H1 (cell line): Measurements from ENCODE around the gene MAGI2. TPM values are rescaled to one million over a fixed set of nuclear protein-coding genes. Genes with fewer than 3 reads are reported as not detected.

Experiments
- CTCF ChIA-PET: fragments of 300-600 bp; sonication (Branson Sonifier 250); formaldehyde crosslinking; loops from one replicate; lab custom pipeline; 2021; ENCODE audit not compliant: partially characterized antibody; lab: Charles Lee
- POLR2A ChIA-PET: fragments of 300-600 bp; sonication (Branson Sonifier 250); formaldehyde crosslinking; loops from one replicate; lab custom pipeline; 2021; ENCODE audit warnings: inconsistent platforms; ENCODE audit not compliant: partially characterized antibody; lab: Charles Lee
- DNase-seq, 2 experiments: peaks; one replicate each; pipeline versions ENCODE4 v3.0.0 to v3.0.0-alpha.2; 2010 to 2022; ENCODE audit warnings: low spot score in 2 of 2, low read depth in 1 of 2, mixed read lengths in 1 of 2
- FAIRE-seq: peaks from 2 replicates; lab custom pipeline; 2011; peaks lifted over from hg19 to GRCh38; lab: Jason Lieb, UNC
- H2AFZ ChIP-seq: 2 replicates; pipeline ENCODE4 v1.8.1; 2012; ENCODE audit warnings: low read length, inconsistent platforms
- H2AK5ac ChIP-seq: 2 replicates; pipeline ENCODE4 v1.6.1; 2013; ENCODE audit warnings: low read depth, low read length
- H2BK120ac ChIP-seq: replicated peaks from 2 replicates; pipeline ENCODE3; 2013; ENCODE audit warnings: low read depth, low read length, inconsistent platforms
- H2BK12ac ChIP-seq: 2 replicates; pipeline ENCODE4 v1.6.1; 2013; ENCODE audit warnings: low read depth, low read length
- H2BK15ac ChIP-seq: 2 replicates; pipeline ENCODE4 v1.6.1; 2013; ENCODE audit warnings: low read length
- H2BK20ac ChIP-seq: 2 replicates; pipeline ENCODE4 v1.6.1; 2013; ENCODE audit warnings: low read length
- H2BK5ac ChIP-seq: 2 replicates; pipeline ENCODE4 v1.6.1; 2013; ENCODE audit warnings: low read depth, low read length
- H3K14ac ChIP-seq: 2 replicates; pipeline ENCODE4 v1.6.1; 2013; ENCODE audit warnings: inconsistent platforms; ENCODE audit not compliant: insufficient read length
- H3K18ac ChIP-seq: 2 replicates; pipeline ENCODE4 v1.6.1; 2013; ENCODE audit warnings: low read length; ENCODE audit errors: extremely low read depth
- H3K23ac ChIP-seq: 2 replicates; pipeline ENCODE4 v1.6.1; 2013; ENCODE audit warnings: inconsistent platforms; ENCODE audit not compliant: insufficient read length
- H3K23me2 ChIP-seq: 2 replicates; pipeline ENCODE4 v1.6.1; 2013; ENCODE audit warnings: low read depth, low read length
- H3K27ac ChIP-seq: 2 replicates; pipeline ENCODE4 v1.6.1; 2011; ENCODE audit warnings: low read depth, low read length, inconsistent platforms
- H3K27me3 ChIP-seq, 4 experiments: replicated peaks in 1 of 4; 1 replicate in 1 of 4; 2 replicates in 3 of 4; pipeline versions ENCODE4 v1.6.1 to v1.8.1; 2011 to 2013; ENCODE audit warnings: low read length in 3 of 4, mild to moderate bottlenecking in 3 of 4, inconsistent platforms in 2 of 4, mixed read lengths in 2 of 4, moderate library complexity in 1 of 4; ENCODE audit not compliant: control insufficient read depth in 3 of 4, insufficient read depth in 3 of 4; ENCODE audit errors: extremely low read depth in 1 of 4
- H3K36me3 ChIP-seq, 4 experiments: 2 replicates each; pipeline versions ENCODE4 v1.6.1 to v1.8.1; 2011 to 2013; ENCODE audit warnings: mild to moderate bottlenecking in 4 of 4, low read length in 3 of 4, moderate library complexity in 2 of 4, control low read depth in 1 of 4, inconsistent platforms in 1 of 4; ENCODE audit not compliant: insufficient read depth in 4 of 4, control insufficient read depth in 2 of 4
- H3K4ac ChIP-seq: replicated peaks from 2 replicates; pipeline ENCODE3; 2013; ENCODE audit warnings: low read length, low read depth, mixed read lengths, inconsistent platforms; ENCODE audit not compliant: insufficient read length
- H3K4me1 ChIP-seq, 4 experiments: replicated peaks in 1 of 4; 1 replicate in 1 of 4; 2 replicates in 3 of 4; pipeline versions ENCODE4 v1.6.1 to v1.8.1; 2011 to 2013; ENCODE audit warnings: low read length in 3 of 4, inconsistent platforms in 2 of 4, mixed read lengths in 1 of 4; ENCODE audit not compliant: insufficient read depth in 4 of 4, control insufficient read depth in 3 of 4
- H3K4me2 ChIP-seq, 2 experiments: 2 replicates each; pipeline versions ENCODE4 v1.6.1 to v1.8.1; 2011 to 2013; ENCODE audit warnings: low read depth in 2 of 2, low read length in 2 of 2, control low read depth in 1 of 2, inconsistent platforms in 1 of 2, mild to moderate bottlenecking in 1 of 2; ENCODE audit not compliant: insufficient read depth in 1 of 2
- H3K4me3 ChIP-seq, 4 experiments: fragments of 200-600, 300-600 bp in 1 of 4; sonication (generic), shearing (Covaris generic), sonication (Bioruptor Twin) in 1 of 4; 2 replicates each; pipeline versions ENCODE4 v1.5.1 to v1.8.1; 2011 to 2016; ENCODE audit warnings: low read length in 4 of 4, low read depth in 3 of 4, control low read depth in 2 of 4, inconsistent platforms in 2 of 4, mild to moderate bottlenecking in 2 of 4, mixed read lengths in 1 of 4, moderate library complexity in 1 of 4; ENCODE audit not compliant: insufficient read depth in 2 of 4; ENCODE audit errors: extremely low read depth in 1 of 4
- H3K56ac ChIP-seq: replicated peaks from 2 replicates; pipeline ENCODE3; 2013; ENCODE audit warnings: low read depth, mild to moderate bottlenecking, mixed read lengths, low read length, inconsistent platforms; ENCODE audit not compliant: insufficient read length
- H3K79me1 ChIP-seq: 2 replicates; pipeline ENCODE4 v1.6.1; 2013; ENCODE audit warnings: low read depth, low read length, control low read depth
- H3K79me2 ChIP-seq, 2 experiments: 2 replicates each; pipeline versions ENCODE4 v1.6.1 to v1.8.1; 2012 to 2013; ENCODE audit warnings: low read length in 2 of 2, mild to moderate bottlenecking in 2 of 2, inconsistent platforms in 1 of 2; ENCODE audit not compliant: insufficient read depth in 2 of 2, control insufficient read depth in 1 of 2
- H3K9ac ChIP-seq, 4 experiments: replicated peaks in 1 of 4; 1 replicate in 1 of 4; 2 replicates in 3 of 4; pipeline versions ENCODE4 v1.6.1 to v1.8.1; 2011 to 2013; ENCODE audit warnings: low read depth in 3 of 4, low read length in 3 of 4, control low read depth in 2 of 4, mild to moderate bottlenecking in 2 of 4, moderate library complexity in 2 of 4, inconsistent platforms in 1 of 4; ENCODE audit errors: extremely low read depth in 1 of 4
- H3K9me3 ChIP-seq, 2 experiments: 2 replicates each; pipeline versions ENCODE4 v1.6.1 to v1.8.1; 2012 to 2013; ENCODE audit warnings: mild to moderate bottlenecking in 2 of 2, moderate library complexity in 2 of 2, control low read depth in 1 of 2, inconsistent platforms in 1 of 2, low read depth in 1 of 2, low read length in 1 of 2, mixed read lengths in 1 of 2; ENCODE audit not compliant: insufficient read depth in 2 of 2
- H4K20me1 ChIP-seq, 2 experiments: replicated peaks in 1 of 2; 2 replicates each; pipeline versions ENCODE3 to v1.8.1; 2011 to 2013; ENCODE audit warnings: inconsistent platforms in 2 of 2, low read length in 2 of 2, mild to moderate bottlenecking in 1 of 2; ENCODE audit not compliant: insufficient read depth in 2 of 2, control insufficient read depth in 1 of 2
- H4K5ac ChIP-seq: 2 replicates; pipeline ENCODE4 v1.6.1; 2013; ENCODE audit warnings: low read length, low read depth, mixed read lengths, inconsistent platforms; ENCODE audit not compliant: insufficient read length
- H4K8ac ChIP-seq: 2 replicates; pipeline ENCODE4 v1.8.0; 2013; ENCODE audit warnings: mild to moderate bottlenecking, moderate library complexity, low read length, inconsistent platforms; ENCODE audit not compliant: insufficient read depth; ENCODE audit errors: extremely low read depth
- H4K91ac ChIP-seq: replicated peaks from 2 replicates; pipeline ENCODE3; 2013; ENCODE audit warnings: low read length, mixed read lengths, inconsistent platforms; ENCODE audit not compliant: insufficient read length
- EP300 ChIP-seq, 2 experiments: IDR thresholded peaks; 1 replicate in 1 of 2; 2 replicates in 1 of 2; pipeline ENCODE4 v1.6.1; 2011 to 2012; ENCODE audit warnings: low read depth in 2 of 2, low read length in 2 of 2, mild to moderate bottlenecking in 2 of 2, borderline replicate concordance in 1 of 2, inconsistent platforms in 1 of 2, moderate library complexity in 1 of 2
- HDAC2 ChIP-seq, 2 experiments: fragments of 300-600 bp in 1 of 2; sonication (generic) in 1 of 2; IDR thresholded peaks; 2 replicates each; pipeline ENCODE4 v1.6.1; 2011 to 2012; ENCODE audit warnings: low read depth in 2 of 2, low read length in 2 of 2, mild to moderate bottlenecking in 2 of 2, moderate library complexity in 2 of 2, borderline replicate concordance in 1 of 2, inconsistent platforms in 1 of 2
- RNF2 ChIP-seq: fragments of 200-900, 300-1000 bp; sonication (generic); IDR thresholded peaks from 2 replicates; pipeline ENCODE4 v1.7.1; 2016; ENCODE audit warnings: borderline replicate concordance, low read depth, mild to moderate bottlenecking, antibody characterized with exemption, low read length; ENCODE audit not compliant: poor library complexity, severe bottlenecking; ENCODE audit errors: missing control alignments
- TAF1 ChIP-seq: IDR thresholded peaks from 2 replicates; pipeline ENCODE4 v1.6.1; 2011; ENCODE audit warnings: mild to moderate bottlenecking, low read depth, low read length
- TEAD4 ChIP-seq: IDR thresholded peaks from 2 replicates; pipeline ENCODE4 v1.6.1; 2012; ENCODE audit warnings: low read depth, low read length, inconsistent platforms, mixed read lengths
- YY1 ChIP-seq: IDR thresholded peaks from 2 replicates; pipeline ENCODE4 v1.6.1; 2011; ENCODE audit warnings: low read depth, mild to moderate bottlenecking, low read length
- WGBS, 2 experiments: shearing (Covaris generic) in 1 of 2; methylation state at CpG; one replicate each; pipeline versions ENCODE4 v1.1.6 to v1.1.7; 2013 to 2015; ENCODE audit warnings: low lambda C conversion rate in 2 of 2, mixed read lengths in 2 of 2, inconsistent platforms in 1 of 2, low coverage in 1 of 2, missing lambda C conversion rate in 1 of 2; ENCODE audit not compliant: insufficient replicate concordance in 2 of 2, insufficient coverage in 1 of 2, insufficient read length in 1 of 2; ENCODE audit errors: extremely low coverage in 1 of 2, missing lambda C conversion rate in 1 of 2; 5-methylcytosine and 5-hydroxymethylcytosine counted together
- polyA plus RNA-seq, 7 experiments: library from polyadenylated mRNA; depleted of rRNA in 3 of 7; stranded (reverse) in 5 of 7; unstranded in 2 of 7; fragments of >200 nt in 5 of 7; fragments of 200-250 nt in 2 of 7; gene quantifications; 1 replicate in 5 of 7; 2 replicates in 1 of 7; 4 replicates in 1 of 7; pipeline versions ENCODE4 v1.2.1 to v1.2.3, GENCODE V29; 2011 to 2013; ENCODE audit warnings: missing spikeins in 2 of 7, mixed read lengths in 2 of 7
- total RNA-seq: library from RNA; stranded (reverse); fragmentation: NEBNext Ultra II Directional; extraction: Animal tissue kit (Norgen Biotek cat#: 25700); gene quantifications from 2 replicates; pipeline ENCODE4 v1.2.1, GENCODE V29; 2021

The MAGI2 gene
- total and polyA plus RNA-seq, 2 of the 8 experiments (the other 6 are each of a cell fraction or from before 2014, with no cell fraction given), result 6.0 to 27.3 TPM

- Histone ChIP-seq H2BK15ac (no peak overlapping the region), H3K9ac (no peak overlapping the region), H3K4me3 (no peak overlapping the region), H4K8ac (no peak overlapping the region), H3K56ac (no peak overlapping the region), H3K79me2 (no peaks in the 10 kb centered on the region), H3K9me3 (no peaks in the 10 kb centered on the region), H2BK5ac (no peak overlapping the region), H4K5ac (no peak overlapping the region), H3K27me3 (no peaks in the 10 kb centered on the region), H4K20me1 (no peaks in the 10 kb centered on the region), H3K36me3 (no peaks in the 10 kb centered on the region), H3K4me2 (no peak overlapping the region), H3K4ac (no peak overlapping the region), H3K18ac (no peak overlapping the region), H3K23me2 (no peaks in the 10 kb centered on the region), H4K91ac (no peak overlapping the region), H2BK120ac (no peak overlapping the region), H2AFZ (no peak overlapping the region), H2AK5ac (no peak overlapping the region), H3K27ac (no peak overlapping the region), H3K79me1 (no peaks in the 10 kb centered on the region), H3K23ac (no peak overlapping the region), H3K14ac (no peak overlapping the region), H2BK20ac (no peak overlapping the region), H3K4me1 (peaks cover 0 to 7% (median 0%) of the 10 kb centered on the region in 4 experiments; a peak in 3 of 7 replicates), H2BK12ac (no peak overlapping the region)
- CTCF ChIA-PET, result interaction anchor here (0.6 to 1.7 kb wide), 2 partner anchors 98 to 921 kb away, joined by 4 to 5 read pairs; no protein-coding TSS in a partner anchor
- TF ChIP-seq RNF2 (no peak), TEAD4 (no peak), TAF1 (no peak), YY1 (no peak), HDAC2 (IDR thresholded peaks at IDR 0.05; ENCODE audit: borderline replicate concordance in 1 of 2, low read depth in 2 of 2, low read length in 2 of 2) (no peak), EP300 (IDR thresholded peaks at IDR 0.05; ENCODE audit: borderline replicate concordance in 1 of 2, low read depth in 2 of 2, low read length in 2 of 2) (no peak)
- no peak for DNase-seq
- WGBS, 2 experiments, result 95% methylated on average over 4 of the region's 4 CpGs; no CpG with 5 or more reads in 1 of the 2 experiments
- FAIRE-seq, result no peak
- POLR2A ChIA-PET, result no interaction called here
Observed at GRCh38 chr7:78124216-78124615, 1329.3 kb downstream of the MAGI2 start.
